ENCODE results near the gene AKAP4. TPM values are rescaled to one million over a fixed set of nuclear protein-coding genes. Genes with fewer than 3 reads are reported as not detected.
A peak's percentile ranks its signal among the peaks of the same experiment; 100 is the strongest.

Gene AKAP4
- total and polyA plus RNA-seq, 4 donors: not detected

DNA sequence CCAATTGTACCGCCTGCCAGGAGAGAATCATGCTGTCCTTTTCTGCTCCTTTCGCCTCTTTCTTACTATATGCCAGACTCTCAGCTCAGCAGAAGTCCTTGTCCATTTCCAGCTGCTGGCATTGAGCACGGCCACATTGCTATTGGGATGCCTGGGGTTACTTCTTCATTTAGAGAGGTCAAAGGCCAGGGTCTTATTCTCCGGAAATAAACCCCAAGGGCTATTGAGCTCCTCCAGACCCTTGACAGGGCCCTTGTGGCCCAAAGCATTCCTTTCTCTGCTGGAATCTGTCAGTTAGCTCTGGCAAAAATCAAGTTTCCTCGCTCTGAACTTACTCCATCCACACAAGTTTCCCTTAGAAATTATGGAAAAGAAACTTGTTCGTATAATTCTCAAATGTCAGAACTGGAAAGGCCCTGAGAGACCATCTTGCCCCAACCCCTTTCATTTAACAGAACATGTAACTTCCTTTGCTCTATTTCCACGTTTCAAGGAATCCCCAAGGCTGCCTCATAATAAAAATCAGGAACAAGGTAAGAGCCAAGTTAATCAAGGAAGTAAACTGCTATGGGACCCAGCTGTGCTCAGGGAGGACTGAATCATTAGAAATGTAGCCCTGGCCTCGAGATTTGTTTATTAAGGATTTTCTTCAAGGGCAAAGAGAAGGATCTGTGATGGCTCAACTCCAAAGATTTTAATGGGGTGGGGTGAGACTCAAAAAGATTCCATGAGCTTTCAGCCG is 11.8 kb downstream of the AKAP4 start:
- H3K27me3 ChIP-seq (ENCODE audit: control insufficient read depth in 3 of 3, insufficient read depth in 3 of 3, low read length in 2 of 3): peaks cover 2 to 9% (median 4%) of the 10 kb centered on the region in 3 donors
- peak in 2 of 3 donors; percentile 14 to 16 for DNase-seq

DNA sequence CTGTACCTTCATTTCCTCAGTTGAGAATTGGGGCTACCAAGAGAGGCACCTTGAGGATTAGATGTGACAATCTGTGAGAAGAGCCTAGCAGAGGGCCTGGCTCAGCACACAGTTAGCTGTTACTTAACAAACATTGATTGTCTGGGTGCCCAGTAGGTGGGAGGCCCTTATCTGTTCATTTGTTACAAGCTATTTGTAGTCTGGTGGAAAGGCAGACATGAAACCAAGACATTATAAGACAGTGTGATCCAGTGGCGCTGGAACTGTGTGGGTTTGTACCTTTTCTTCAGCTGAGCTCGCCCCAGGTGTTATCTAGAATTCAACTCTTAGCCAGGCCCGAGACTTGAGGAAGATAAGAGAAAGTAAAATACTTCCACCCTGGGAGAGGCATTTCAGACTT is 16.9 kb downstream of the AKAP4 start:
- no peaks in the 10 kb centered on the region for H3K36me3 ChIP-seq (ENCODE audit: control insufficient read depth in 4 of 4, insufficient read depth in 4 of 4, low read length in 4 of 4)
- no peak overlapping the region for H3K27ac ChIP-seq (ENCODE audit: low read depth in 1 of 2, low read length in 1 of 2)
- ATAC-seq (ENCODE audit: insufficient read depth, low FRiP score) (no peak), DNase-seq (no peak)
- H3K9me3 ChIP-seq (ENCODE audit: control insufficient read depth in 4 of 4, insufficient read depth in 3 of 4, low read length in 3 of 4): no peaks in the 10 kb centered on the region
- H3K4me3 ChIP-seq: no peak overlapping the region
- TF ChIP-seq, protein P1, sequence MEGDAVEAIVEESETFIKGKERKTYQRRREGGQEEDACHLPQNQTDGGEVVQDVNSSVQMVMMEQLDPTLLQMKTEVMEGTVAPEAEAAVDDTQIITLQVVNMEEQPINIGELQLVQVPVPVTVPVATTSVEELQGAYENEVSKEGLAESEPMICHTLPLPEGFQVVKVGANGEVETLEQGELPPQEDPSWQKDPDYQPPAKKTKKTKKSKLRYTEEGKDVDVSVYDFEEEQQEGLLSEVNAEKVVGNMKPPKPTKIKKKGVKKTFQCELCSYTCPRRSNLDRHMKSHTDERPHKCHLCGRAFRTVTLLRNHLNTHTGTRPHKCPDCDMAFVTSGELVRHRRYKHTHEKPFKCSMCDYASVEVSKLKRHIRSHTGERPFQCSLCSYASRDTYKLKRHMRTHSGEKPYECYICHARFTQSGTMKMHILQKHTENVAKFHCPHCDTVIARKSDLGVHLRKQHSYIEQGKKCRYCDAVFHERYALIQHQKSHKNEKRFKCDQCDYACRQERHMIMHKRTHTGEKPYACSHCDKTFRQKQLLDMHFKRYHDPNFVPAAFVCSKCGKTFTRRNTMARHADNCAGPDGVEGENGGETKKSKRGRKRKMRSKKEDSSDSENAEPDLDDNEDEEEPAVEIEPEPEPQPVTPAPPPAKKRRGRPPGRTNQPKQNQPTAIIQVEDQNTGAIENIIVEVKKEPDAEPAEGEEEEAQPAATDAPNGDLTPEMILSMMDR (IDR thresholded peaks at IDR 0.05; ENCODE audit: control extremely low read depth, extremely low read depth): no peak
- no peaks in the 10 kb centered on the region for H3K4me1 ChIP-seq (ENCODE audit: control insufficient read depth in 5 of 5, insufficient read depth in 5 of 5, low read length in 5 of 5)
- peaks cover 2 to 11% (median 4%) of the 10 kb centered on the region in 3 donors for H3K27me3 ChIP-seq (ENCODE audit: control insufficient read depth in 3 of 3, insufficient read depth in 3 of 3, low read length in 2 of 3)
- WGBS, 2 donors: 62 to 88% methylated on average over 3 of the region's 3 CpGs
- no peak overlapping the region for H3K9ac ChIP-seq (ENCODE audit: insufficient read depth in 1 of 2, low read length in 2 of 2)

More for the DNA sequence above, 11.8 kb downstream of the AKAP4 start:
- Histone ChIP-seq H3K27ac (ENCODE audit: low read depth in 1 of 2, low read length in 1 of 2) (peak overlapping the region in 1 of 2 donors; percentile 33), H3K9ac (ENCODE audit: insufficient read depth in 1 of 2, low read length in 2 of 2) (no peak overlapping the region), H3K9me3 (ENCODE audit: control insufficient read depth in 4 of 4, insufficient read depth in 3 of 4, low read length in 3 of 4) (no peaks in the 10 kb centered on the region), H3K36me3 (ENCODE audit: control insufficient read depth in 4 of 4, insufficient read depth in 4 of 4, low read length in 4 of 4) (no peaks in the 10 kb centered on the region), H3K4me3 (no peak overlapping the region), H3K4me1 (ENCODE audit: control insufficient read depth in 5 of 5, insufficient read depth in 5 of 5, low read length in 5 of 5) (no peaks in the 10 kb centered on the region)
- WGBS, 2 donors: 48 to 69% methylated on average over 9 of the region's 9 CpGs
- ATAC-seq (ENCODE audit: insufficient read depth, low FRiP score): no peak
- TF ChIP-seq, protein P1 (IDR thresholded peaks at IDR 0.05; ENCODE audit: control extremely low read depth, extremely low read depth): no peak

DNA sequence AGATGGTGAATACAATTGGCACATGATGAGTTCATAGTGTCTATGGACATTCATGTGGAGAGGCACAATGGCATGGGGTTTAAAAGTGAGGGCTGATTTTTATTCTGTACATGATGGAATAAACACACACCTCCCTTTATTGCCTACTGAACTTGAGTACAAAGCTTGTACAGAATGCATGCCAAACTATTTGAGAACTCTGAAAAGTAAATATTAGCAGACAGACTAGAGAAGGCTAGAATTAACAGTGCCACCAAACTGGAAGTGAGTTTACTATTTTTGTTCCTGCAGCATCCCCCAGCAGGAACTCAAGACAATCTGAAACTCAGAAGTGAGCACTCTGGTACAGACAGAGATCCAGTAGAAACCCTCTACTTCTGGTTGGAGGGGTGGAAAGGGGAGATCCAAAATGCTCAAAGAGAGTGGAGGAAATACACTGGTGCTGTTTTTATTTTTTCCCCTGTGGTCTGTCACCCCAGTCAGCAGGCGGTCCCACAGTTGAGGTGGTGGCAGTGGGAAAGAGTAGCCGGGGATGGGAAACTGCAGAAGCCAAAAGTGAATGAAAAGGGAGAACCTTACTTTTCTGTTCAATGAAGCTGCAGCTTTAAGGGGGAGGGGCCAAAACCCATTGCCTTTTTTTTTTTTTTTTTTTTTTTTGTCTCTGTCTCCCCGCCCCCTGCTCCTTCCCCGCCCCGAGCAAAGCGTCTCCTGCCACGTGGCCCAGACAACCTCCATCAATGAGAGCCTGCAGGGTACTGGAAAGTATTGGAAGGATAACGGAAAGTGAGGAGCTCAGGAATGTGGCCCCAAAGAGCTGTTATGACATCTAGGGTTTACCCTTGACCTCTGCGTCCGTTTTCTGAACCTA is 20.5 kb downstream of the AKAP4 start:
- no peaks in the 10 kb centered on the region for H3K4me1 ChIP-seq (ENCODE audit: control insufficient read depth in 5 of 5, insufficient read depth in 5 of 5, low read length in 5 of 5)
- H3K4me3 ChIP-seq: no peak overlapping the region
- H3K27ac ChIP-seq (ENCODE audit: low read depth in 1 of 2, low read length in 1 of 2): no peak overlapping the region
- no peak for ATAC-seq (ENCODE audit: insufficient read depth, low FRiP score)
- no peak overlapping the region for H3K9ac ChIP-seq (ENCODE audit: insufficient read depth in 1 of 2, low read length in 2 of 2)
- peaks cover 0 to 11% (median 0%) of the 10 kb centered on the region in 3 donors for H3K27me3 ChIP-seq (ENCODE audit: control insufficient read depth in 3 of 3, insufficient read depth in 3 of 3, low read length in 2 of 3)
- TF ChIP-seq, protein P1 (IDR thresholded peaks at IDR 0.05; ENCODE audit: control extremely low read depth, extremely low read depth): no peak
- peak in 1 of 3 donors; percentile 24 for DNase-seq
- no peaks in the 10 kb centered on the region for H3K9me3 ChIP-seq (ENCODE audit: control insufficient read depth in 4 of 4, insufficient read depth in 3 of 4, low read length in 3 of 4)
- 47 to 79% methylated on average over 5 to 10 of the region's 10 CpGs for WGBS, 2 donors
- H3K36me3 ChIP-seq (ENCODE audit: control insufficient read depth in 4 of 4, insufficient read depth in 4 of 4, low read length in 4 of 4): no peaks in the 10 kb centered on the region
